Measurements from ENCODE around the gene KDM4F.

KDM4F gene

GRCh38 chr11:95076416-95076815, 27.2 kb downstream of the KDM4F start:
- Histone ChIP-seq H3K27ac (ENCODE audit: insufficient read depth, low read depth, low read length, poor library complexity, severe bottlenecking) (no peak overlapping the region), H3K4me1 (ENCODE audit: control insufficient read depth, insufficient read depth, low read length) (no peaks in the 10 kb centered on the region), H3K9me3 (ENCODE audit: control insufficient read depth, low read length) (no peaks in the 10 kb centered on the region), H3K36me3 (ENCODE audit: control insufficient read depth, insufficient read depth, low read length) (no peaks in the 10 kb centered on the region), H3K27me3 (ENCODE audit: control insufficient read depth, insufficient read depth, low read length, poor library complexity, severe bottlenecking) (no peaks in the 10 kb centered on the region), H3K4me3 (ENCODE audit: insufficient read depth, low read depth, low read length) (no peak overlapping the region)
- whole genome bisulfite sequencing, 2 experiments = 71 to 76% methylated on average over 1 of the region's 1 CpG

GRCh38 chr11:95076981-95077380, 27.8 kb downstream of the KDM4F start:
- H3K27ac ChIP-seq (ENCODE audit: insufficient read depth, low read depth, low read length, poor library complexity, severe bottlenecking) = no peak overlapping the region

GRCh38 chr11:95078526-95078925, 29.3 kb downstream of the KDM4F start:
- no peaks in the 10 kb centered on the region for H3K27me3 ChIP-seq (ENCODE audit: control insufficient read depth, insufficient read depth, low read length, poor library complexity, severe bottlenecking)

More at GRCh38 chr11:95076981-95077380, 27.8 kb downstream of the KDM4F start:
- Histone ChIP-seq H3K27me3 (ENCODE audit: control insufficient read depth, insufficient read depth, low read length, poor library complexity, severe bottlenecking) (no peaks in the 10 kb centered on the region), H3K4me3 (ENCODE audit: insufficient read depth, low read depth, low read length) (no peak overlapping the region), H3K36me3 (ENCODE audit: control insufficient read depth, insufficient read depth, low read length) (no peaks in the 10 kb centered on the region), H3K4me1 (ENCODE audit: control insufficient read depth, insufficient read depth, low read length) (no peaks in the 10 kb centered on the region), H3K9me3 (ENCODE audit: control insufficient read depth, low read length) (no peaks in the 10 kb centered on the region)

GRCh38 chr11:95081010-95081409, 31.8 kb downstream of the KDM4F start:
- no peaks in the 10 kb centered on the region for H3K9me3 ChIP-seq (ENCODE audit: control insufficient read depth, low read length)
- H3K27me3 ChIP-seq (ENCODE audit: control insufficient read depth, insufficient read depth, low read length, poor library complexity, severe bottlenecking) = no peaks in the 10 kb centered on the region
- WGBS, 2 experiments = 74 to 81% methylated on average over 5 of the region's 5 CpGs
- H3K4me3 ChIP-seq (ENCODE audit: insufficient read depth, low read depth, low read length) = no peak overlapping the region
- H3K27ac ChIP-seq (ENCODE audit: insufficient read depth, low read depth, low read length, poor library complexity, severe bottlenecking) = no peak overlapping the region
- no peaks in the 10 kb centered on the region for H3K4me1 ChIP-seq (ENCODE audit: control insufficient read depth, insufficient read depth, low read length)
- no peaks in the 10 kb centered on the region for H3K36me3 ChIP-seq (ENCODE audit: control insufficient read depth, insufficient read depth, low read length)

More at GRCh38 chr11:95078526-95078925, 29.3 kb downstream of the KDM4F start:
- Histone ChIP-seq H3K36me3 (ENCODE audit: control insufficient read depth, insufficient read depth, low read length) (no peaks in the 10 kb centered on the region), H3K4me1 (ENCODE audit: control insufficient read depth, insufficient read depth, low read length) (no peaks in the 10 kb centered on the region), H3K27ac (ENCODE audit: insufficient read depth, low read depth, low read length, poor library complexity, severe bottlenecking) (no peak overlapping the region), H3K9me3 (ENCODE audit: control insufficient read depth, low read length) (no peaks in the 10 kb centered on the region), H3K4me3 (ENCODE audit: insufficient read depth, low read depth, low read length) (no peak overlapping the region)
- WGBS, 2 experiments = 94 to 100% methylated on average over 1 of the region's 1 CpG

DNA sequence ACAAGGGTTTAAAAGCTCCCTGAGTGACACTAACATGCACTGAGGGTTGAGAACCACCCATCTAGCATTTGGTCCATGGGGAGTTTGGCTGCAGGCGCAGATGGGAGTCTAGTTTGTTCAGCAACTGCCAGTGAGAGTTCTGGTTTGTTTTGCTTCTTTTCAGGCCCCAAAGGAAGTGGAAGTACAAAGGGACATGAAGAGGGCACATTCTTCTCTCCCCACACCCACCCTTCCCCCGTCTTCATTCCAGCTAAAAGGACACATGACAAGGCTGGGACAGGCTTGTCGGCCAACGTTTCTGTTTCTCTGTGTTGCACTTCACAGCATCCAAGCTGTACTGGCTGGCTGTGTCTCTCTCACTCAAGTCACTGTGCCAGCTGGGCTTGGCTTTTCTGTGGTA, 32.2 kb downstream of the KDM4F start:
- Histone ChIP-seq H3K4me1 (ENCODE audit: control insufficient read depth, insufficient read depth, low read length) (no peaks in the 10 kb centered on the region), H3K36me3 (ENCODE audit: control insufficient read depth, insufficient read depth, low read length) (no peaks in the 10 kb centered on the region), H3K4me3 (ENCODE audit: insufficient read depth, low read depth, low read length) (no peak overlapping the region), H3K9me3 (ENCODE audit: control insufficient read depth, low read length) (no peaks in the 10 kb centered on the region), H3K27me3 (ENCODE audit: control insufficient read depth, insufficient read depth, low read length, poor library complexity, severe bottlenecking) (no peaks in the 10 kb centered on the region), H3K27ac (ENCODE audit: insufficient read depth, low read depth, low read length, poor library complexity, severe bottlenecking) (no peak overlapping the region)
- WGBS, 2 experiments = 57 to 58% methylated on average over 4 of the region's 4 CpGs

DNA sequence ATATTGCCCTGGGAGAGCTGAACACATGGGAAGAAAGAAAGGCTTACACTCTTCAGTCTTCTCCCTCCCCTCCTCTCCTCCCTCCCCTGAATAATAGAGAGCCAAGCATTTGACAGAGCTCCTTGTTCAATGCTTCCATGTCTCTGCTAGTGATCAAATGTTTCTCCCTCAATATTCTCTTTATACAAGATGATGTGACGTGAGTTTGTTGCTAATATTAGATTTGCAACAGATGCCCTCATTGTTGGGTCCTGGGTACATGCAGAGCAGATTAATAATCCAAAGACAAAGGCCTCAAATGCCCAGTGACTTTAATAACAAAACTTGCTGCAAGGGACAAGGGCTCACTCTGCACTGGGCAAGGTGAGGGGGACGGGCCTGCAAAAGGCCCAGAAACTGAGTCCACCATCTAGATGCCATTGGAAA, 33.4 kb downstream of the KDM4F start:
- no peaks in the 10 kb centered on the region for H3K9me3 ChIP-seq (ENCODE audit: control insufficient read depth, low read length)
- no peak overlapping the region for H3K4me3 ChIP-seq (ENCODE audit: insufficient read depth, low read depth, low read length)
- no peaks in the 10 kb centered on the region for H3K36me3 ChIP-seq (ENCODE audit: control insufficient read depth, insufficient read depth, low read length)
- 97% methylated on average over 2 of the region's 2 CpGs for WGBS, 2 experiments
- H3K27me3 ChIP-seq (ENCODE audit: control insufficient read depth, insufficient read depth, low read length, poor library complexity, severe bottlenecking) = no peaks in the 10 kb centered on the region
- no peaks in the 10 kb centered on the region for H3K4me1 ChIP-seq (ENCODE audit: control insufficient read depth, insufficient read depth, low read length)
- H3K27ac ChIP-seq (ENCODE audit: insufficient read depth, low read depth, low read length, poor library complexity, severe bottlenecking) = no peak overlapping the region

- no peaks in the 10 kb centered on the region for H3K4me1 ChIP-seq (ENCODE audit: control insufficient read depth, insufficient read depth, low read length)
- H3K27ac ChIP-seq (ENCODE audit: insufficient read depth, low read depth, low read length, poor library complexity, severe bottlenecking) = no peak overlapping the region
- no peaks in the 10 kb centered on the region for H3K9me3 ChIP-seq (ENCODE audit: control insufficient read depth, low read length)
- peaks cover 11% of the 10 kb centered on the region for H3K27me3 ChIP-seq (ENCODE audit: control insufficient read depth, insufficient read depth, low read length, poor library complexity, severe bottlenecking)
- H3K4me3 ChIP-seq (ENCODE audit: insufficient read depth, low read depth, low read length) = no peak overlapping the region
- no peaks in the 10 kb centered on the region for H3K36me3 ChIP-seq (ENCODE audit: control insufficient read depth, insufficient read depth, low read length)
These were observed 35.3 kb downstream of the KDM4F start for GRCh38 chr11:95084509-95084908.

DNA sequence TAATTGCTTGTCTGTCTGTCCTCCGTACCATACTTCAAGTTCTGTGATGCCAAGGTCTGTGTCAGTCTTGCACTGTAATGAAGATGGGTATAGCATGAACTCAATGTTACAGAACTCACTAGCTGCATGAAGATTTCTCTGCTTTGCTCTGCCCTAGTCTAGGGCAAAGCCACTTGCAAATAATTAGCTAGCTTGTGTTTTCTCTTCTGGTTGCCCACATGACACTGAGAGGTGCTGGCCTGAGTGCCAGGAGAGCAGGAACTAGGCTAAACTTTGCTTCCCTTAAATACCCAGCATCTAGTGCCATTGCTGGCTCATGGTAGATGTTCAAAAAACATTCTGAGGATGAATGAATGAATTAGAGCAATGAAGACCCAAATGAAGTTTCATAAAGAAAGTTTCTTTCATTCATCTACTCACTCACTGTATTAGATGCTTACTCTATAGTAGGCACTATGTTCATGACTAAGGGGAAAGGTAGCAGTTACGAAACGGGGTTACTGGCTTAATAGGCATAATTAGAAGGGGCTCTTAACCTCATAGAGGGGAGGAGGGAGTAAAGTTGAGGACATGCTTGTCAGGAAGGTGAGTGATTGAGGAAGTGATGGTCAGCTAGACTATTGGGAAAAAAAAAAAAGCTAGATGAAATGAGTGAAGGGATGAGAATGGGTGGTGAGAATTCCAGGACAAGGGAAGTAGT, 36.0 kb downstream of the KDM4F start:
- no peak overlapping the region for H3K27ac ChIP-seq (ENCODE audit: insufficient read depth, low read depth, low read length, poor library complexity, severe bottlenecking)
- no peaks in the 10 kb centered on the region for H3K9me3 ChIP-seq (ENCODE audit: control insufficient read depth, low read length)
- no peak overlapping the region for H3K4me3 ChIP-seq (ENCODE audit: insufficient read depth, low read depth, low read length)
- 91 to 96% methylated on average over 3 of the region's 3 CpGs for WGBS, 2 experiments
- H3K36me3 ChIP-seq (ENCODE audit: control insufficient read depth, insufficient read depth, low read length) = no peaks in the 10 kb centered on the region
- H3K4me1 ChIP-seq (ENCODE audit: control insufficient read depth, insufficient read depth, low read length) = peaks cover under 1% of the 10 kb centered on the region
- H3K27me3 ChIP-seq (ENCODE audit: control insufficient read depth, insufficient read depth, low read length, poor library complexity, severe bottlenecking) = peaks cover 16% of the 10 kb centered on the region

GRCh38 chr11:95086151-95086550, 36.9 kb downstream of the KDM4F start:
- H3K9me3 ChIP-seq (ENCODE audit: control insufficient read depth, low read length) = no peaks in the 10 kb centered on the region
- H3K27ac ChIP-seq (ENCODE audit: insufficient read depth, low read depth, low read length, poor library complexity, severe bottlenecking) = no peak overlapping the region
- WGBS, 2 experiments = 84 to 92% methylated on average over 2 of the region's 2 CpGs
- peaks cover 6% of the 10 kb centered on the region for H3K4me1 ChIP-seq (ENCODE audit: control insufficient read depth, insufficient read depth, low read length)
- H3K27me3 ChIP-seq (ENCODE audit: control insufficient read depth, insufficient read depth, low read length, poor library complexity, severe bottlenecking) = peaks cover 24% of the 10 kb centered on the region
- no peaks in the 10 kb centered on the region for H3K36me3 ChIP-seq (ENCODE audit: control insufficient read depth, insufficient read depth, low read length)
- H3K4me3 ChIP-seq (ENCODE audit: insufficient read depth, low read depth, low read length) = no peak overlapping the region

- H3K4me1 ChIP-seq (ENCODE audit: control insufficient read depth, insufficient read depth, low read length) = peaks cover 6% of the 10 kb centered on the region
- H3K27ac ChIP-seq (ENCODE audit: insufficient read depth, low read depth, low read length, poor library complexity, severe bottlenecking) = no peak overlapping the region
- H3K4me3 ChIP-seq (ENCODE audit: insufficient read depth, low read depth, low read length) = no peak overlapping the region
- H3K9me3 ChIP-seq (ENCODE audit: control insufficient read depth, low read length) = no peaks in the 10 kb centered on the region
- H3K36me3 ChIP-seq (ENCODE audit: control insufficient read depth, insufficient read depth, low read length) = no peaks in the 10 kb centered on the region
- H3K27me3 ChIP-seq (ENCODE audit: control insufficient read depth, insufficient read depth, low read length, poor library complexity, severe bottlenecking) = peaks cover 33% of the 10 kb centered on the region
- 90 to 100% methylated on average over 1 of the region's 1 CpG for WGBS, 2 experiments
These were observed 37.8 kb downstream of the KDM4F start for GRCh38 chr11:95086836-95087570.

All from ectodermal cell (in vitro differentiated cells).